Measurements from ENCODE around the gene SPAG9.

The SPAG9 gene

DNA sequence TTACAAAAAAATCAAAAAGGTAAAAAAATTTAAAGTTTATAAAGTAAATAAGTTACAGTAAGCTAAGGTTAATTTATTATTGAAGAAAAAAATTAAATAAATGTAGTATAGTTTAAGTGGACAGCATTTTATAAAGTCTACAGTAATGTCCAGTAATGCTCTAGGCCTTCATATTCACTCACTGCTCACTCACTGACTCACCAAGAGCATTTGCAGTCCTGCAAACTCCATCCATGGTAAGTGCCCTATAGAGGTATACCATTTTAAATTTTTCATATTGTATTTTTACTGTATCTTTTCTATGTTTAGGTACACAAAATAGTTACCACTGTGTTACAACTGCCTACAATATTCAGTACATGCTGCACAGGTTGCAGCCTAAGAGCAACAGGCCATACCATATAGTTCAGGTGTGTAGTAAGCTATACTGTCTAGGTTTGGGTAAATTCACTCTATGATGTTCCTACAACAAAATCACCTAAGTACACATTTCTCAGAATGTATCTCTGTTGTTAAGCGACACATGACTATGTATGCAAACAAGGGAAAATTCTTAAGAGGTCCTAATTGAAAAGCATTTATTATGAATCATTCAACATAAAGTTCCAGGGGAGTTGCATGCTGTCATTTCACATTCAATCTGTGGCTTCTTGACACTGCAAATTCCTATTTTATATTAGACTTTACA lies 92.3 kb downstream of the SPAG9 start:
- peaks cover 4% of the 10 kb centered on the region for H3K4me1 ChIP-seq (ENCODE audit: insufficient read depth, low read length)
- no peak overlapping the region for H3K4me3 ChIP-seq (ENCODE audit: low read depth in 1 of 2, low read length in 2 of 2)
- H3K36me3 ChIP-seq (ENCODE audit: insufficient read depth, low read length), result no peaks in the 10 kb centered on the region
- no peaks in the 10 kb centered on the region for H3K27me3 ChIP-seq (ENCODE audit: control insufficient read depth in 1 of 2, insufficient read depth in 2 of 2, low read length in 2 of 2)
- H3K27ac ChIP-seq (ENCODE audit: low read depth, low read length), result no peak overlapping the region
- no peak overlapping the region for H3K9ac ChIP-seq (ENCODE audit: low read length)
- H3K9me3 ChIP-seq (ENCODE audit: low read length), result no peaks in the 10 kb centered on the region

DNA sequence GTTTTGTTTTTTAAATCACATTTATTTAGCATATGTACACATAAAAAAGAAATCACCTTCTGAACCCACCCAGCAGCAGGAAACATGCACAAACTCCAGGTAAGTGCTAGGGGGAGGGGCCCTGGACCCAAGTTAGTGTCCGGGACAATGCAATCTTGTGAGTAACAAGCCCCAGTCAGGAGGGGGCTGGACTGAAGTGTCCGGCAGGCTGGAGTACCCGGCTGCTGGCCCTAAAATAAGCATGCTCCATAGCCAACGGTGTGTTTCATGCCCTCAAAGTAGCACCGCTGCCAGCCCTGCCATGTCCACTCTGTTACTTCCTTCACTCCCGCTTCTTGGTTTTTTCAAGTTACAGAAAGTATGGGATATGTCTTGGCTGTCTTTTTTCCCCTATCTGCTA lies 102.1 kb downstream of the SPAG9 start:
- peaks cover 45% of the 10 kb centered on the region for H3K36me3 ChIP-seq (ENCODE audit: insufficient read depth, low read length)
- H3K27ac ChIP-seq (ENCODE audit: low read depth, low read length), result no peak overlapping the region
- H3K9me3 ChIP-seq (ENCODE audit: low read length), result no peaks in the 10 kb centered on the region
- peaks cover 4% of the 10 kb centered on the region for H3K4me1 ChIP-seq (ENCODE audit: insufficient read depth, low read length)
- no peak overlapping the region for H3K9ac ChIP-seq (ENCODE audit: low read length)
- no peak overlapping the region for H3K4me3 ChIP-seq (ENCODE audit: low read depth in 1 of 2, low read length in 2 of 2)
- H3K27me3 ChIP-seq (ENCODE audit: control insufficient read depth in 1 of 2, insufficient read depth in 2 of 2, low read length in 2 of 2), result no peaks in the 10 kb centered on the region

DNA sequence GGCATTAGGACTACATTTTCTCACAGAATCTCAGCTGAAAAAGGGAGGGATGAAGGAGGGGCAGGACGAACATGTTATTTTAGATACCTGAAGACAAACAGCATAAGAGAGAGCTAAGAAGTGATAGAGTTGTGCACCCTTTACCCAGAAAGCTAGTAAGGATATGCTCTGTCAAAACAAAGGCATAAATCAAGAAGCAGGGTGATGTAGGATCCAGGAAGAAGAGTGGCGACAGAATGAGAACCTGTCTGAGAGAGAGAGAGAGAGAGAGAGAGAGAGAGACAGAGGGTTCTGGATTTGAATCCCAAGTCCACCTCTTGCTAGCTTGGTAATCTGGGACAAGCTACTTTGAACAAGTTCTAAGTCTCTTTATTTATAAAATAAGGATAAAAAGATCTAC lies 103.4 kb downstream of the SPAG9 start:
- H3K9me3 ChIP-seq (ENCODE audit: low read length), result no peaks in the 10 kb centered on the region
- H3K36me3 ChIP-seq (ENCODE audit: insufficient read depth, low read length), result peaks cover 49% of the 10 kb centered on the region
- H3K4me1 ChIP-seq (ENCODE audit: insufficient read depth, low read length), result peaks cover 4% of the 10 kb centered on the region
- no peak overlapping the region for H3K9ac ChIP-seq (ENCODE audit: low read length)
- H3K27me3 ChIP-seq (ENCODE audit: control insufficient read depth in 1 of 2, insufficient read depth in 2 of 2, low read length in 2 of 2), result no peaks in the 10 kb centered on the region
- no peak overlapping the region for H3K4me3 ChIP-seq (ENCODE audit: low read depth in 1 of 2, low read length in 2 of 2)
- no peak overlapping the region for H3K27ac ChIP-seq (ENCODE audit: low read depth, low read length)

DNA sequence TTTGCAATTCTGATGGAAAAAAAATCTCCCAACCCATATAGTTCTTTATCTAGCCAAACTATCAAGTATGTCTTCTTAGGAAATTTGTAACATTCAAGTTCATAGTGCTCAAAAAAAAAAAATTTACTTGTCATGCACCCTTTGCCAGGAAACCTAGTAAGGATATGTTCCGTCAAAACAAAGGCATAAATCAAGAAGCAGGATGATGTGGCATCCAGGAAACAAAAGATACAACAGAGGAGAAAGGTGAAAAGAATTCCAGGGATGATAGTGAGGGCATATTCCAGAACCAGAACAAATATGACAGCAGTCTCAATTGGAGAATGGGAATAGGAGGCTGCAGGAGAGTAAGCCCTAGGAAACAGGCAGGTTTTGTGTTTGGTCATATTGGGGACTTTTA lies 104.6 kb downstream of the SPAG9 start:
- H3K4me3 ChIP-seq (ENCODE audit: low read depth in 1 of 2, low read length in 2 of 2), result no peak overlapping the region
- H3K9me3 ChIP-seq (ENCODE audit: low read length), result no peaks in the 10 kb centered on the region
- no peaks in the 10 kb centered on the region for H3K27me3 ChIP-seq (ENCODE audit: control insufficient read depth in 1 of 2, insufficient read depth in 2 of 2, low read length in 2 of 2)
- H3K36me3 ChIP-seq (ENCODE audit: insufficient read depth, low read length), result peaks cover 50% of the 10 kb centered on the region
- peaks cover 4% of the 10 kb centered on the region for H3K4me1 ChIP-seq (ENCODE audit: insufficient read depth, low read length)
- H3K9ac ChIP-seq (ENCODE audit: low read length), result no peak overlapping the region
- H3K27ac ChIP-seq (ENCODE audit: low read depth, low read length), result no peak overlapping the region

DNA sequence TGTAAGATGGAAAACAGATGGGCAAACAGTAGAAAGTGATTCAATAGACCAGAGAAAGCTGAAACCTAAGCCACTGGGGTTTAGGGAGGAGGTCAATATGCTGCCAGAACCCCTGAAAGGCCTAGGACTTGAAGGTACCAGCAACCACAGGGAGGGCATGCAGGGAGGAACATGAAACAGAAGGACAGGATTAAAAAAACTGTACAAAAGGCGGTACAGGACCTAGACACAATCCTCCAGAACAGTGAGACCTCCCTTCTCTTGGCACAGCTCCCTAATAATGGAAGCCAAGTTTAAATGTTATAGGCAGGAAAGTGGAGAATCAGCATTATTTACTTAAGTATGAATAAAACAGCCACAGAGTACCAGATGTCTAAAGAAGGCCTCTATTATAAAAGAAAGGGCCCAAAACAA lies 105.5 kb downstream of the SPAG9 start:
- Histone ChIP-seq H3K9me3 (ENCODE audit: low read length) (no peaks in the 10 kb centered on the region), H3K36me3 (ENCODE audit: insufficient read depth, low read length) (peaks cover 47% of the 10 kb centered on the region), H3K9ac (ENCODE audit: low read length) (no peak overlapping the region), H3K27me3 (ENCODE audit: control insufficient read depth in 1 of 2, insufficient read depth in 2 of 2, low read length in 2 of 2) (no peaks in the 10 kb centered on the region), H3K4me3 (ENCODE audit: low read depth in 1 of 2, low read length in 2 of 2) (no peak overlapping the region), H3K27ac (ENCODE audit: low read depth, low read length) (peak overlapping the region; percentile 8), H3K4me1 (ENCODE audit: insufficient read depth, low read length) (peaks cover 4% of the 10 kb centered on the region)

DNA sequence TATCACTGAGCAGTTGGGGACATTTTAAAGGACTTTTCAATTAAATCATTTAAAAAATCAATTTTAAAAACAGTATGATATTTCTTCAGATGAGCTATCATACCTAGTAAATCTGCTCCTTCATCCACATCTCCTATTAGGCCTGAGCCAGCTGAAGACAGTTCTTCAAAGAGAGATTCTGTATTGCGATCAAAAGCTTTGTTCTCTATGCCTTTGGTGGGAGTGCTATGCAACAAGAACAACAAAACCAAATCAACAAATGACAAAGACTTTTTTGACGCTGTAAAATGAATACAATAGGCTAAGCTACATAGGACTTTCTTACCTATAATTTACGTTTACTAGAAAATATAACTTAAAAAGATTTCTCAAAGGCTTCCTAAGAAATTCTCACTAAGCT lies 106.5 kb downstream of the SPAG9 start:
- H3K9me3 ChIP-seq (ENCODE audit: low read length), result no peaks in the 10 kb centered on the region
- peaks cover 4% of the 10 kb centered on the region for H3K4me1 ChIP-seq (ENCODE audit: insufficient read depth, low read length)
- H3K27me3 ChIP-seq (ENCODE audit: control insufficient read depth in 1 of 2, insufficient read depth in 2 of 2, low read length in 2 of 2), result no peaks in the 10 kb centered on the region
- no peak overlapping the region for H3K9ac ChIP-seq (ENCODE audit: low read length)
- no peak overlapping the region for H3K27ac ChIP-seq (ENCODE audit: low read depth, low read length)
- H3K36me3 ChIP-seq (ENCODE audit: insufficient read depth, low read length), result peaks cover 43% of the 10 kb centered on the region
- H3K4me3 ChIP-seq (ENCODE audit: low read depth in 1 of 2, low read length in 2 of 2), result no peak overlapping the region

DNA sequence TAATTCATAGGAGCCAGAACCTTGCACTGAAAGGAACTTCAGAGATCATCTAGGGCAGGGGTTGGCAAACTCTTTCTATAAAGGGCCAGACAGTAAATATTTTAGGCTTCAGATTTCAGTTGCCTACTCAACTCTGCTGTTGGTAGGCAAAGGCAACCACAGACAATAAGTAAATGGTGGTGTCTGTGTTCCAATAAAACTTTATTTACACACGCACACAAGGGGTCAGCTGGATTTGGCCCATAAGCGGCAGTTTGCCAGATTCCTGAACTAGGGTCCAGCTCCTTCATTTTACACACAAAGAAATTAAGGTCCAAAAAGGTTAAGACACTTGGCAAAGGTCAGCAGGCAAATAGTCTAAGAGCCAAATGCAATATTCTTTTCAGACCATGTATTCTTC lies 107.3 kb downstream of the SPAG9 start:
- H3K4me1 ChIP-seq (ENCODE audit: insufficient read depth, low read length), result peaks cover 4% of the 10 kb centered on the region
- H3K36me3 ChIP-seq (ENCODE audit: insufficient read depth, low read length), result peaks cover 36% of the 10 kb centered on the region
- H3K9me3 ChIP-seq (ENCODE audit: low read length), result no peaks in the 10 kb centered on the region
- no peak overlapping the region for H3K9ac ChIP-seq (ENCODE audit: low read length)
- H3K4me3 ChIP-seq (ENCODE audit: low read depth in 1 of 2, low read length in 2 of 2), result no peak overlapping the region
- no peaks in the 10 kb centered on the region for H3K27me3 ChIP-seq (ENCODE audit: control insufficient read depth in 1 of 2, insufficient read depth in 2 of 2, low read length in 2 of 2)
- no peak overlapping the region for H3K27ac ChIP-seq (ENCODE audit: low read depth, low read length)

DNA sequence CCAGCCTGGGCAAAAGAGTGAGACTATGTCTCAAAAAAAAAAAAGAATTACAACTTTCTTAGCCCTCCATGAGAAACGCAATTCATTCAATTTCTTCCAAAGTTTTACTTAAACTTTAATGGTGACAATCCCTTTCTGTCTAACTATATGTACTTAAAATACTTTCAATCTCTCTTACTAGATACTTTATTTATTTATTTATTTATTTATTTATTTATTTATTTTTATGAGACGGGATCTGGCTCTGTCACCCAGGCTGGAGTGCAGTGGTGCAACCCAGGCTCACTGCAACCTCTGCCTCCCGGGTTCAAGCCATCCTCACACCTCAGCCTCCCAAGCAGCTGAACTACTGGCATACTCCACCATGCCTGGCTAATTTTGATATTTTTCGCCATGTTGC lies 108.1 kb downstream of the SPAG9 start:
- Histone ChIP-seq H3K9ac (ENCODE audit: low read length) (no peak overlapping the region), H3K4me3 (ENCODE audit: low read depth in 1 of 2, low read length in 2 of 2) (no peak overlapping the region), H3K27me3 (ENCODE audit: control insufficient read depth in 1 of 2, insufficient read depth in 2 of 2, low read length in 2 of 2) (no peaks in the 10 kb centered on the region), H3K4me1 (ENCODE audit: insufficient read depth, low read length) (peaks cover 4% of the 10 kb centered on the region), H3K27ac (ENCODE audit: low read depth, low read length) (no peak overlapping the region), H3K36me3 (ENCODE audit: insufficient read depth, low read length) (peaks cover 32% of the 10 kb centered on the region), H3K9me3 (ENCODE audit: low read length) (no peaks in the 10 kb centered on the region)

DNA sequence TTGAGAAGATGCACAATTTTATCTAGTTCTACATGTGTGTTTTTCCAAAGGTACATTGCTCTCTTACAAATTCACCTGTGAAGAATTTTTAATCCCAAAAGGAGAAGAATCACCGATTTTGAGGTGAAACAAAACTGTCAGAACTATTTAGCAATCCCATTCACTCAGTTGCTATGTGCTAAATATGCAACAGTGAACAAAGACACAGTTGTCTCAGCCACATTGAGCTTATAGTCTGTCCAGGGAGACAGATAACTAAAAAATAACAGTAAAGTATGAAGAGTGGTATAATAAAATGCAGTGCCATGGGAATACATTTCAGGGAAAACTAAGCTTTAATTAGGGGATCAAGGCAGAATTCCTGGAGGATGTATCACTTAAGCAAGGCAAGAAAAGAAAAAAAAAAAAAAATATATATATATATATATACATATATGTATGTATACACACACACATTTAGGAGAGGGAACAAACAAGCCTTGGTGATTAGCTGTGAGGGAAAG lies 110.4 kb downstream of the SPAG9 start:
- Histone ChIP-seq H3K27ac (ENCODE audit: low read depth, low read length) (no peak overlapping the region), H3K9ac (ENCODE audit: low read length) (no peak overlapping the region), H3K36me3 (ENCODE audit: insufficient read depth, low read length) (peaks cover 30% of the 10 kb centered on the region), H3K4me1 (ENCODE audit: insufficient read depth, low read length) (peaks cover 4% of the 10 kb centered on the region), H3K4me3 (ENCODE audit: low read depth in 1 of 2, low read length in 2 of 2) (no peak overlapping the region), H3K27me3 (ENCODE audit: control insufficient read depth in 1 of 2, insufficient read depth in 2 of 2, low read length in 2 of 2) (no peaks in the 10 kb centered on the region), H3K9me3 (ENCODE audit: low read length) (no peaks in the 10 kb centered on the region)

DNA sequence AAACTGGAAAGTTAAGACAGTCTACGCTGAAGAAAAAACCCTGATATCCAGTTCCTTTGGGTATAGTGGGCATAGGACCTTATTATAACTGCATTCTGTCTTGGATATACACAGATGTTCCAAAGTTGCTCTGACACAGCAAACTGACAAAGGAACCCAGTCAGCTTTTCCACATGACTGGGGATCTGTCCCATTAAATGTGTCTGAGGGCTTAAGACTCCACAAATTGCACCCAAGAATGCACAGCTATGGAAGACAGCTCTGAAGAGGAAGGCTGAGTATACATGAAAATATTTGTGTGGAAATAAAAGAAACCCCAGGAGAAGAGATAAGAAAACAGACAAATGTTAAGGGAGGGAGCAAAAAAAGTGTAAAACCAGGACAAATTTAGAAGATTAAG lies 114.1 kb downstream of the SPAG9 start:
- H3K4me1 ChIP-seq (ENCODE audit: insufficient read depth, low read length), result no peaks in the 10 kb centered on the region
- no peak overlapping the region for H3K9ac ChIP-seq (ENCODE audit: low read length)
- H3K27ac ChIP-seq (ENCODE audit: low read depth, low read length), result no peak overlapping the region
- H3K27me3 ChIP-seq (ENCODE audit: control insufficient read depth in 1 of 2, insufficient read depth in 2 of 2, low read length in 2 of 2), result no peaks in the 10 kb centered on the region
- no peak overlapping the region for H3K4me3 ChIP-seq (ENCODE audit: low read depth in 1 of 2, low read length in 2 of 2)
- H3K36me3 ChIP-seq (ENCODE audit: insufficient read depth, low read length), result peaks cover 21% of the 10 kb centered on the region
- no peaks in the 10 kb centered on the region for H3K9me3 ChIP-seq (ENCODE audit: low read length)

DNA sequence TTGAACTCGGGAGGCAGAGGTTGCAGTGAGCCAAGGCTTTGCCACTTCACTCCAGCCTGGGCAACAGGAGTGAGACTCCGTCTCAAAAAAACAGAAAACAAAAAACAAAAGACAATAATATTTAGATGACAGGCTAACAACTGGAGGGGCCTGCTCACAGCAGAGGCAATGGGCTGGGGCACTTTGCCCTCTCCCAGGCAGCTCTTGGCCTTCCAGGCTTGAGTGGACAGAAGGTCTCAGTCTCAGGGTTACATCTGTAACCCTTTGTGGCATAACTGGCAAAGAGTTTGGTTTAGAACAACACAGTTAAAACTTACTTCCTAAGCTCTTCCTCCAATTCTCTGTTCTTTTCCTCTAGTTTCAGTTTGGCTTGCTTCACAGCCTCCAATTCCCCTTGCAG lies 114.9 kb downstream of the SPAG9 start:
- H3K9me3 ChIP-seq (ENCODE audit: low read length), result no peaks in the 10 kb centered on the region
- H3K9ac ChIP-seq (ENCODE audit: low read length), result no peak overlapping the region
- no peaks in the 10 kb centered on the region for H3K4me1 ChIP-seq (ENCODE audit: insufficient read depth, low read length)
- no peaks in the 10 kb centered on the region for H3K27me3 ChIP-seq (ENCODE audit: control insufficient read depth in 1 of 2, insufficient read depth in 2 of 2, low read length in 2 of 2)
- H3K36me3 ChIP-seq (ENCODE audit: insufficient read depth, low read length), result peaks cover 23% of the 10 kb centered on the region
- no peak overlapping the region for H3K4me3 ChIP-seq (ENCODE audit: low read depth in 1 of 2, low read length in 2 of 2)
- no peak overlapping the region for H3K27ac ChIP-seq (ENCODE audit: low read depth, low read length)

DNA sequence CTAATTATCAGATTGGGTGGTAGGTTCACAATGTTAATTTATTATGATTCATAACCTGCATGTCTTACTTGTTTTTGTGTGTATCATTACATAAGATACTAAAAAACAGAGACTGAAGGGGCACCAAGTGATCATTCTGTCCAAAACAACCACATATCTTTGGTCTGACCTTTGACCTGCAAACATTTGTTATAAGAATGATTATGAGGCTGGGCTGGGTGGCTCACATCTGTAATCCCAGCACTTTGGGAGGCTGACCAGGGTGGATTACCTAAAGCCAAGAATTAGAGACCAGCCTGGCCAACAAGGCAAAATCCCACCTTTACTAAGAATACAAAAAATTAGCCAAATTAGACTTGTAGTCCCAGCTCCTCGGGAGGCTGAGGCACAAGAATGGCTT lies 116.4 kb downstream of the SPAG9 start:
- H3K9me3 ChIP-seq (ENCODE audit: low read length), result no peaks in the 10 kb centered on the region
- peaks cover 32% of the 10 kb centered on the region for H3K36me3 ChIP-seq (ENCODE audit: insufficient read depth, low read length)

More for the DNA sequence above, 116.4 kb downstream of the SPAG9 start:
- no peak overlapping the region for H3K9ac ChIP-seq (ENCODE audit: low read length)
- H3K4me1 ChIP-seq (ENCODE audit: insufficient read depth, low read length), result no peaks in the 10 kb centered on the region
- H3K4me3 ChIP-seq (ENCODE audit: low read depth in 1 of 2, low read length in 2 of 2), result no peak overlapping the region
- no peak overlapping the region for H3K27ac ChIP-seq (ENCODE audit: low read depth, low read length)
- no peaks in the 10 kb centered on the region for H3K27me3 ChIP-seq (ENCODE audit: control insufficient read depth in 1 of 2, insufficient read depth in 2 of 2, low read length in 2 of 2)
